LHCN-M2 (cell line): ENCODE measurements around the gene RGS6. TPM values are rescaled to one million over a fixed set of nuclear protein-coding genes. Genes with fewer than 3 reads are reported as not detected.
"Not testable (repeated sequence)": the region's sequence is repeated elsewhere in the genome, so short reads cannot be mapped to it uniquely, and the experiment has no call there.

ENCODE experiments used
- DNase-seq: peaks from one replicate; pipeline ENCODE4 v3.0.0-alpha.2; 2012; ENCODE audit warnings: low read depth
- polyA plus RNA-seq: library from polyadenylated mRNA; unstranded; fragments of >200 nt; gene quantifications from one replicate; pipeline ENCODE4 v1.2.1, GENCODE V29; 2012; ENCODE audit warnings: missing spikeins
- total RNA-seq: library from RNA; depleted of rRNA; stranded (reverse); fragments of >200 nt; gene quantifications from 2 replicates; pipeline ENCODE4 v1.2.3, GENCODE V29; 2014; rRNA removed

Gene RGS6
- under 0.01 TPM in 1 of 2 replicates, not detected in the other for total RNA-seq
- polyA plus RNA-seq: not detected

- no peak for DNase-seq
Measured at GRCh38 chr14:71932229-71932981, at the start of gene RGS6. RGS6 (plus strand) TSS chr14:71932429.

- DNase-seq: no peak
Measured at GRCh38 chr14:71883094-71883493, 49.1 kb upstream of the RGS6 start.

GRCh38 chr14:71885301-71885700 lies 46.9 kb upstream of the RGS6 start:
- no peak for DNase-seq

- DNase-seq: not testable (repeated sequence)
Measured at GRCh38 chr14:71887802-71888201, 44.4 kb upstream of the RGS6 start.

GRCh38 chr14:71890541-71890940 lies 41.7 kb upstream of the RGS6 start:
- DNase-seq: no peak

- no peak for DNase-seq
Measured at GRCh38 chr14:71891185-71891584, 41.0 kb upstream of the RGS6 start.

- no peak for DNase-seq
Measured at GRCh38 chr14:71891970-71892369, 40.3 kb upstream of the RGS6 start.

GRCh38 chr14:71905031-71905430 lies 27.2 kb upstream of the RGS6 start:
- no peak for DNase-seq

GRCh38 chr14:71905860-71906259 lies 26.4 kb upstream of the RGS6 start:
- DNase-seq: no peak

- DNase-seq: no peak
Measured at GRCh38 chr14:71907793-71908515, 24.3 kb upstream of the RGS6 start.

- no peak for DNase-seq
Measured at GRCh38 chr14:71911669-71912068, 20.6 kb upstream of the RGS6 start.

- no peak for DNase-seq
Measured at GRCh38 chr14:71913342-71913741, 18.9 kb upstream of the RGS6 start.

- DNase-seq: peak; percentile 10
Measured at GRCh38 chr14:71918955-71919354, 13.3 kb upstream of the RGS6 start.

GRCh38 chr14:71923513-71923912 lies 8.7 kb upstream of the RGS6 start:
- DNase-seq: no peak

- no peak for DNase-seq
Measured at GRCh38 chr14:71931492-71932228, 569 bp upstream of the RGS6 start.

GRCh38 chr14:71933001-71933587 lies 865 bp downstream of the RGS6 start:
- DNase-seq: no peak

- not testable (repeated sequence) for DNase-seq
Measured at GRCh38 chr14:71938273-71938672, 6.0 kb downstream of the RGS6 start.

GRCh38 chr14:71939344-71939743 lies 7.1 kb downstream of the RGS6 start:
- not testable (repeated sequence) for DNase-seq

GRCh38 chr14:71940500-71940899 lies 8.3 kb downstream of the RGS6 start:
- not testable (repeated sequence) for DNase-seq

GRCh38 chr14:71941616-71942015 lies 9.4 kb downstream of the RGS6 start:
- DNase-seq: not testable (repeated sequence)

GRCh38 chr14:71942904-71943694 lies 10.9 kb downstream of the RGS6 start:
- no peak for DNase-seq
